GM15510 (cell line): Measurements from ENCODE around the gene PTTG1IP2.

ENCODE experiments used
- POLR2A ChIP-seq: IDR thresholded peaks from 3 replicates; pipeline ENCODE4 v1.6.1; 2011; ENCODE audit warnings: borderline replicate concordance; ENCODE audit not compliant: insufficient read length; ENCODE audit errors: extremely low read depth

Gene PTTG1IP2

DNA sequence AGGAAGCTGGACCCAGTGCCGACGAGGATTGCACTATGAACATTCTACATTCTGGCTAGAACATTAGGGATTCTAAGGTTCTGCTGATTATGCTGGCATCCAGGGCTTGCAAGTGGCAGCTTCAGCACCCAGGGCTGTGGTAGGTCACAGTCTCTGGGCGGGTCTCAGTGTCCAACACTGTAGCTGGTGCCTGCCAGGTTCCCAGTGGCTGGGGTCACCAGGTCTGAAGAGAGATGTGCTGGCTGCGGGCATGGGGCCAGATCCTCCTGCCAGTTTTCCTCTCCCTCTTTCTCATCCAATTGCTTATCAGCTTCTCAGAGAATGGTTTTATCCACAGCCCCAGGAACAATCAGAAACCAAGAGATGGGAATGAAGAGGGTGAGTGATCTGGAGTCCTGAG lies at the start of gene PTTG1IP2:
PTTG1IP2 (plus strand) TSS at position 86 of the 400 bp plus-strand sequence; CDS start at position 234, 148 bp downstream.
- TF ChIP-seq POLR2A = no peak

DNA sequence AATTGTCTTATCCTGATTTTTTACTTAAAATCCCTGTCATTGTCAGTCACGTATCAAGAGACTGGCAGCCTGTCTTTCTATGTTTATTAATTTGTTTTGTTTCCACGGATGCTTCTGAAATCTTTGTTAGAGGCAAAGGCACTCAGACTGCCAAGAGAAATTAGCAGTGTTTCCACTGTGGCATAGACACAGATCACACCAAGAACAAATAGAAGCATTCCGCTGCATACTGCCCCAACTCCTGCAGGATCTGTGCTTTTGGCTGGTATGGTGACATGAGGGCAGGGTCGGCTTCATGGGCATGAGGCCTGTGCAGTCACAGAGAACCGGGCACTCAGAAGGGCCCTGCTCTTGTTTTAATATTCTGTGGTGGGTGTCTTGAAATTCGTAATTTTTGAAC lies 47.8 kb upstream of the PTTG1IP2 start:
- no peak for TF ChIP-seq POLR2A

DNA sequence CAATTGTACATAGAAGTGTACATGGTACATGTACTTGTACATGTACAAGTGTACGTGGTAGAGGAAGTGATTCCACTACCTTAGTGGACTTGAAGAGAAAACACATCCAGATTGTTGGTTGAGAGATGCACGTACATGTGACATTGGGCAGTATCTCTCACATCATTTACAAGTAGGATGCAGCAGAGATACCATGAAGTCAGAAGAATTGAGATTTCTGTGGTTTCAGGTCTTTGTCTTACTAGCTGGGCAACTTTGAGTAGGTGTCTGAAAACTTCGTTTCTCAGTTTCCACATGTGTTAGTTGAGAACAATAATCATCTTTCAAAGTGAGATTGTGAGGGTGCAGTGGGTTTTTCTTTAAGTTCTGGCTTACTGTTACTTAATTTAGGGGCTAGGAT lies 44.7 kb upstream of the PTTG1IP2 start:
- TF ChIP-seq POLR2A = no peak

DNA sequence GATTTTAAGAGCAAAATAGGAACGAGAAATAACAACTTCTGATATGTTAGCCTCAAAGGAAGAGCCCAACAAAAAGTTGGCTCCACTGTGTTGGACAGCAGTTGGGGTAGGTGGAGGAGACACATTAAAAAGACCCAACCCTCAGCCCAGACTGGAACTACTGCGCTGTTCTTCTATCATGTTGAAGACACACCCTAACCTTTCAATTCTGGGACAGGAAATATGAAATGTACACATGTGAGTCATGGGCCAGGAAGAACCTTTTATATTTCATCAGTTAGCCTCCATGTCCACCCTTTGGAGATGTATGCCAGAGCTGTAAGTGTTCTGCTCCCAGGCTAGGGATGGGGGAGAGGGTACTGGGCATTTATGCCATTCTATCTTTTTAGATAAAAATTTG lies 44.1 kb upstream of the PTTG1IP2 start:
- TF ChIP-seq POLR2A = no peak

DNA sequence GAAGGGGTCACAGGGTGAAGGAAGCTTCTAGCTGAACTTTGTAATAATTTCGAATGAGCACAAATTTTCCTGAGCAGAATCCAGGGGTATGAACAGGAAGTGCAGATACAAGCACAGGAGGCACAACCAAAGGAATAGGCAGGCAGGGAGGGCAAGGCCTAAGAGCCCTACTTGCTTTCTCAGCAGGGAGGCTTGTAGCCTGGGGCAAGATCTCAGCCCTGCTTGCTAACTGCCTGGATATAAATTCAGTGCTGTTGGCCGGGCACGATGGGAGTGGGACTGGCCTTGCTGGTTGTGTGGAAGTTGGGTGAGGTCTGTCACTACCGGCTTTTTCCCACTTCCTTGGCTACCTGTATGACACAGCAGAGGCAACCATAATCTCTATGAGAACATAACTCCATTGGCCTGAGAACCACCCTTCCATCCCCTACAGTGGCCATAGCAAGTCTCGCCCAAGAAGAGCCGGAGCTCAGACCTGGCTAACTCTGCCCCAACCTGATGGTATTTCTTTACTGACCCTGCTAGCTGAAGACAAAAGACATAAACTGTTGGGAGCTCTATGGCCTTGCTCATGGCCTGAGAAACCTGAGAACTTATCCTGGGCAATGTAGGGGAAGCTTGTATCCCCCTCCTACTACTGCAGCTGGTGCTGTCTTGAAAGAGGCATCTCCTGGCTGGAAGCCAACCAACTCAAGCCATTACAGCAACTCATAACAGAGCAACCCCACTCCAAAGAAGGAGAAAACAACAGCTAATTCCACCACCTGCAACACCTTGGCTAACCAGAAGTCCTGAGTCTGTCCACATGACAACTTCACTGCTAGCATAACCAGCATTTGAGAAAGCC lies 38.6 kb upstream of the PTTG1IP2 start:
- TF ChIP-seq POLR2A = no peak

DNA sequence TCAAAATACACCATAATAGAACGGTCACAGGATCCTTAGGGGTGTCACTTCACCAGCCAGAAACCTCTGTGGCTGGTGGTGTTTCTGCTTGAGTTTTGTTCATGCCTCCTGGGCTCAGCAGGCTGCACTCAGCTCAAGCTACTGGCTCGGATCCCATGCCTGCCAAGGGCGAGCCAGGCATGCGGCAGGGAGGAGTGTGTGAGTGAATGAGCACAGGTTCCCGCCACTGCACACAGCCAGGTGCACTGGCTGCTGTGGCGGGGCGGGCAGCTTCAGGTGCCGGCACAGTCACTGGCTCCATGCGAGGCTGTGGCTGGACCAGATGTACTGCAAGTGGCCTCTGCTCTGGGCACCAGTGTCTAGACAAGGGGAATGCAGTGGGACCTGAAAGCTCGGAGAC lies 36.7 kb upstream of the PTTG1IP2 start:
- TF ChIP-seq POLR2A = no peak

DNA sequence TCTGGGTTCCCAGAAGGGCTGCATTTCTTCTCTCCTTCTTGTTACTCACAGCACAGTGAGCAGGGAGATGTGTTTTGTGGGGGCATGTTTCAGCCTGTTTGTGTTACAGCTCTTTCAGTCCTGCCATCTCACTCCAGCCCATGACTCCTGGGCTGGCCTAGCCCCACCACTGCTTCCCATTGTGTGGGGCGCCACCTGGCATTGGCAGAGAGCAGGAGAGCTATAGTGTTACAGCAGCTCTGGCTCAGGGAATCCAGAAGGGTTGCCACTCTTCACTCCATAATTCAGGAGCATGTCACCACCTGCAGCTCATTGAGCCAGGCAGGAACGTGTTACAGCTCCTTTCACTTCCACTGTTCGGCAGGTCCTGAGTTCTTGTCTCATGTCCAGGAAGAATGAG lies 36.2 kb upstream of the PTTG1IP2 start:
- no peak for TF ChIP-seq POLR2A

DNA sequence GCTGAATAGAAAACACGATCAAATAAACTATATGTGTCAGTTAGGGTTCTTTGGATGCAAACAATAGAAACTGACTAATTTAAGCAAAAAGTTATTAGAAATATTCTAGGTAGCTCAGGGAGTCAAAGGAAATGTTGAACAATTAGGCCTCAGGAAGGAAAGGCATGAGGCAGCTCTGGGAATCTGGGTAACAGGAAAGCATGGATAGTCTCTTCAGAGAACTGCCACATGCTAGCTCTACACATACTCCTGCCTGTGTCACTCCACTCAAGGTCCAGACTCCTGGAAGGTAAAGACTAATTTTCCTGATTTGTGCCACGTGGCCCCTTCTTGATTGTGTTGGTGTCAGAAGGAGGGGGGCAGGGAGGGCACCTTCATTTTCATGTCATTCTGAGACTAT lies 23.8 kb upstream of the PTTG1IP2 start:
- TF ChIP-seq POLR2A = no peak

DNA sequence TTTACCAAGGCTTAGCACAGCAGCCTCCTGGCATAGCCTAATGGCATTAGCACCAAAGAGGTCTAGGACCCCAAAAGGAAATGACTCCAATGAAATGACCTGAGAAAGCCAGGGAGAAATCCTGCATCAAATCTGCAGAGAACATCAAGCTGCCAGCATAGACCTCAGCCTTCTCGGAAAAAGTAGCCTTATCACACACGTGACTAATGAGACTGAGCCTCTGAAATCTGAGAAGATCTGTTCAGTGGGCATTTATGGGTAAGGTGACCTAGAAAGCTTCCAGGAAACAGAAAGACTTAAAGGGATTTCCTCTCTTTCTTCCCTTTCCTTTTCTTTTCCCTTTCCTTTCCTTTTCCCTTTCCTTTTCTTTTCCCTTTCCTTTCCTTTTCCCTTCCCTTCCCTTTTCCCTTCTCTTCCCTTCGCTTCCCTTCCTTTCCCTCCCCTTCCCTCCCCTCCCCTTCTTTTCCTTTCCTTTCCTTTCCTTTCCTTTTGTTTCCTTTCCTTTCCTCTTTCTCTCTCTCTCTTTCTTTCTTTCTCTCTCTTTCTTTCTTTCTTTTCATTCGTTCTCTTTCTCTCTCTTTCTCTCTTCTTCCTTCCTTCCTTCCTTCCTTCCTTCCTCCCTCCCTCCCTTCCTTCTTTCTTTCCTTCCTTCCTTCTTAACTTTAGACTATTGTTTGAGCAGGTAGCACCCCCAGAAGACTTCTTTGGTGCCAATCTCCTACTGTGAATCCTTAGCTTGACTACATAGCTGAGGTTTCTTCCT lies 23.1 kb upstream of the PTTG1IP2 start:
- TF ChIP-seq POLR2A = no peak

DNA sequence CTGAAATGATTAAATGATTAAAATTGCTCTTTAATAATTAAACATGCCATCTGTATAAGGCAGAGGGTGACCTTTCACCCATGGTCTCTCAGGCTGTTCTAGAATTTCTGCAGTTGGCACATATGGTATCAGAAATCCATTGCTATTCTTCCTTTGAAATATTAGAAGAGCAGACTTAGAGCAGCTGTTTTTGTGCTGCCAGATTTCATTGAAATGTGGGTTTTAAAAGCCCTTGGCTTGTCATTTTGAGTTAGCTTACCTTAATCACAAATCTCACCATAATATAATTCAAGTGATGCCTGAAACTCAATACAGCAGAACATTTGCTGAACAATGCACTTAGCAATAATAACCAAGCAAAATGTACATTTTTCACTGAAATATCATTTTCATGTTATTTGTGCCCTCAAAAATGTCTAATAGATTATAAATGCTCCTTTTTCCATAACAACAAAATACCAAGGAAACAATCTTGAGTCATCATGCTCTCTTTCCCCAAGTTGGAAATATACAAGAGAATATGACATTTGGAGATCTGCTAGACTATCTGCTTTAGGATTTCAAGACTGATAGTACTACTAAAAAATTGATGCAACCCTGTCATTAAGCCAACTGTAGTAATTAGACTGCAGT lies 16.1 kb upstream of the PTTG1IP2 start:
- TF ChIP-seq POLR2A = no peak

DNA sequence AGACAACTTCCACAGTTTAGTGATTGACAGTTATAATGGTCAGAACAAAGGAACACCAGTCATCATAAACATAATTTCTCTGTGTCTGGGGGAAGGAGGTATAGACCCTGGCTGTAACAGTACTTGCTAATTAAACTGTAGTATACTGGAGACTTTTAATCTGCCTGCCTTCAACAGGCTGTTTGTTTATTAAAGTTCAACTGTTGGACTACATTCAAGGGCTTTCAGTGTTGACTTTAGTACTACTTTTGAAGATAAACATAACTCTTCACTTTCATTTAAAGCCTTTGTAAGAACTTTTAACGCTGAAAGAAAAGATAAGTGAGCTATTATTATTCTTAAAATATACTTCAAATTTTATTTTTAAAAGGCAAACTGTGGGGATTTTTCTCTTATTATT lies 15.5 kb upstream of the PTTG1IP2 start:
- no peak for TF ChIP-seq POLR2A

DNA sequence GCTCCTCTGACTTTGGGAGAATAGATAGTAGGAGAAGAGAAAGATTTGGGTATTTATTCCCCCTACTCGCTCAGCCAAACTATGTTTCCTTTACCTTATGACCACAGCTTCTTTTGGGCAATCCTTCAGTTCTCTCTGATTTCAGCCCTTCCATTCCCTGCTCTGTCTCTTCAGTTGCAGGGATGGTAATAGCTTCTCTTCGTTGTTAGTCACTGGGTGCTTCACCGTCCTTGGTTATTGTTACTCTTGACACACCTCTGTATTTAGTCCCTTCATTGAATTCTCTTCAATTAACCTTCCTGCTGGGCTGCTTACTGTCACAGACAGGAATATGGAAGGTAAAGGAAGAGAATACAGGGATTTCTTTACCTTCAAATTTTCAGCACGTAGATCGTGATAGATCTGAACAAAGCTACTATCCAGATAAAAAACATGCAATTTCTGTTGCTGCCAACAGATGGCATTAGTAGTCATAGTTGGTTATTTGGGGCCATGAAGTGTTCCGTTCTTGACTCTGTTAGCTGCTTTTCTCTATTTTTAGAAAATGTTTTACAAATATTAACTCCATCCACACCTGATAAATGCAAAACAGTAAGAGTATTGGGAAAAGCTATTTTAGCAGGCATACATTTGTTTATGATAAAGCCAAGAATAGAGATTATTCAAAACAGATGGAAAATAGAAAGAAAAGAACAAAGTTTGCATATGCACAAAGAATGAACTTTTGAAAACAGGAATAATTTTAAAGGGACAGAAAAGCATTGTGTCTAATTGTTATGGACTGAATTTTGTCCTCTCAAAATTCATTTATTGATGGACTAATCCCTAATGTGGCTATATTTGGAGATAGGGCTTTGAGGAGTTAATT lies 14.0 kb upstream of the PTTG1IP2 start:
- no peak for TF ChIP-seq POLR2A

DNA sequence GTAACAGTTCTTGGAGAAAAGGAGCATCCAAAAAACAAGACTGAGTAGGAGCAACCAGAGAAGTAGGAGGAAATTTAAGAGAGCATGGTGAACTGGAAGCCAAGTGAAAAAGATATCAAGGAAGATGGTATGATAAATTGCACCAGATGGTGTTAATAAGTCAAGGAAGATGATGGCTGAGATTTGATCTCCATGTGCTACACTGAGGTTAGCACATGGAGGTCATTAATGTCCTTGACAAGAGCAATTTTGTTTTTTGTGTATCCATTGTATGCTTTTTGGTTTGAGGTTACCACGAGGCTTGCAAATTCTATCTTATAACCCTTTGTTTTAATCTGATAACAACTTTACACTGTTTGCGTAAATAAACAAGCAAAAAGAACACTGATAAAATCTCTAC lies 11.3 kb upstream of the PTTG1IP2 start:
- no peak for TF ChIP-seq POLR2A

DNA sequence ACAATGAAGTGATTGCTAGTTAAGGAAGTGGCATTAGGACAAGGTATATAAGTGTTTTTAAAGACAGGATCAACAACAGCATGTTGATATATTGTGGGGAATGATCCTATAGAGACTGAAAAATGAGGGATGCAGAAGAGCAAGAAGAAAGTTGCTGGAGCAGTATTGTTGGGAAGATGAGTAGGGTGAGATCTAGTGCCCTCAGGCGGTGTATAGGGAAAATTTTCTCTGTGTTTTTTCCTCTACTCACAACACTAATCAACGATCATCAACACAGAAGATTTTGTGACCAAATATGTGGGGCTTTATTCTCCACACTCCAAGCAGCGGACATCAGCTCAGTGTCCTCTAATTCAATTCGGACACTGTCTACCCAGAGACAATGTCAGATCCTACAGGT lies 9.6 kb upstream of the PTTG1IP2 start:
- no peak for TF ChIP-seq POLR2A
